Endothelial cell of umbilical vein (primary cell): ENCODE measurements around the gene MTM1. TPM values are rescaled to one million over a fixed set of nuclear protein-coding genes. Genes with fewer than 3 reads are reported as not detected.
A peak's percentile ranks its signal among the peaks of the same experiment; 100 is the strongest.

ENCODE experiments used
- BruUV-seq: library from RNA; stranded (reverse); fragments of 400-500 nt; replicated peaks from 2 replicates; lab custom pipeline; 2021; lab: Mats Ljungman, UMichigan
- CTCF ChIA-PET: fragments of 300-600, 350-600 bp; sonication (Branson Sonifier 250); formaldehyde crosslinking; loops from one replicate; lab custom pipeline; 2021; ENCODE audit warnings: antibody characterized with exemption, inconsistent platforms; lab: Charles Lee
- POLR2A ChIA-PET: fragments of 300-600, 350-600 bp; sonication (Branson Sonifier 250); formaldehyde crosslinking; loops from one replicate; lab custom pipeline; 2021; ENCODE audit warnings: antibody characterized with exemption, inconsistent platforms; lab: Charles Lee
- DNase-seq: peaks from one replicate; pipeline ENCODE4 v3.0.0-alpha.2; 2011; ENCODE audit warnings: low read depth, low spot score
- FAIRE-seq: peaks from 2 replicates; lab custom pipeline; 2011; peaks lifted over from hg19 to GRCh38; lab: Jason Lieb, UNC
- H2AFZ ChIP-seq: 2 replicates; pipeline ENCODE4 v1.6.0; 2012; ENCODE audit warnings: low read depth, low read length, control low read depth, inconsistent platforms
- H3K27ac ChIP-seq: 2 replicates; pipeline ENCODE4 v1.5.1; 2011; ENCODE audit warnings: low read depth, mild to moderate bottlenecking, control low read depth, low read length, moderate library complexity; ENCODE audit not compliant: insufficient read depth
- H3K27me3 ChIP-seq, 2 experiments: 2 replicates each; pipeline versions ENCODE4 v1.6.0 to v1.6.1; 2011; ENCODE audit warnings: low read length in 2 of 2, mixed read lengths in 1 of 2; ENCODE audit not compliant: control insufficient read depth in 2 of 2, insufficient read depth in 2 of 2
- H3K36me3 ChIP-seq, 2 experiments: 2 replicates in 1 of 2; 3 replicates in 1 of 2; pipeline ENCODE4 v1.5.1; 2011; ENCODE audit warnings: low read length in 2 of 2, mild to moderate bottlenecking in 1 of 2, moderate library complexity in 1 of 2; ENCODE audit not compliant: control insufficient read depth in 2 of 2, insufficient read depth in 2 of 2; ENCODE audit errors: extremely low read depth in 1 of 2
- H3K4me1 ChIP-seq: 3 replicates; pipeline ENCODE4 v1.5.1; 2011; ENCODE audit warnings: mild to moderate bottlenecking, low read length; ENCODE audit not compliant: control insufficient read depth, insufficient read depth; ENCODE audit errors: extremely low read depth
- H3K4me2 ChIP-seq: 2 replicates; pipeline ENCODE4 v1.6.1; 2011; ENCODE audit warnings: low read length, control low read depth, mixed read lengths; ENCODE audit not compliant: insufficient read depth
- H3K4me3 ChIP-seq, 3 experiments: fragments of 200-600 bp in 1 of 3; sonication (generic), shearing (Covaris generic) in 1 of 3; replicated peaks in 1 of 3; 2 replicates each; pipeline ENCODE4 v1.5.1; 2011 to 2016; ENCODE audit warnings: control low read depth in 3 of 3, low read length in 3 of 3, mild to moderate bottlenecking in 2 of 3, inconsistent platforms in 1 of 3, low read depth in 1 of 3, moderate library complexity in 1 of 3; ENCODE audit not compliant: insufficient read depth in 1 of 3
- H3K79me2 ChIP-seq: 2 replicates; pipeline ENCODE4 v1.6.0; 2012; ENCODE audit warnings: low read length, inconsistent platforms; ENCODE audit not compliant: control insufficient read depth, insufficient read depth
- H3K9ac ChIP-seq: replicated peaks from 2 replicates; pipeline ENCODE3; 2011; ENCODE audit warnings: low read length, control low read depth; ENCODE audit not compliant: insufficient read depth; ENCODE audit errors: extremely low read depth
- H3K9me1 ChIP-seq: replicated peaks from 3 replicates; pipeline ENCODE4 v1.6.0; 2011; ENCODE audit warnings: mild to moderate bottlenecking, low read length; ENCODE audit not compliant: control insufficient read depth, insufficient read depth; ENCODE audit errors: extremely low read depth
- H3K9me3 ChIP-seq: replicated peaks from 2 replicates; pipeline ENCODE4 v1.5.1; 2012; ENCODE audit warnings: low read length, inconsistent platforms; ENCODE audit not compliant: control insufficient read depth, insufficient read depth
- H4K20me1 ChIP-seq: replicated peaks from 2 replicates; pipeline ENCODE3; 2011; ENCODE audit warnings: mild to moderate bottlenecking, low read length; ENCODE audit not compliant: control insufficient read depth, insufficient read depth; ENCODE audit errors: extremely low read depth
- CTCF ChIP-seq, 2 donors: IDR thresholded peaks; 1 replicate in 1 of 2; 2 replicates in 1 of 2; pipeline ENCODE4 v1.5.1; 2011; ENCODE audit warnings: low read length in 2 of 2, mild to moderate bottlenecking in 2 of 2, moderate library complexity in 2 of 2, control low read depth in 1 of 2, inconsistent platforms in 1 of 2, low read depth in 1 of 2; ENCODE audit not compliant: insufficient read depth in 1 of 2; ENCODE audit errors: extremely low read depth in 1 of 2
- EZH2 ChIP-seq: IDR thresholded peaks from 2 replicates; pipeline ENCODE4 v1.6.1; 2012; ENCODE audit warnings: borderline replicate concordance, low read depth, mild to moderate bottlenecking, moderate library complexity, low read length, inconsistent platforms; ENCODE audit not compliant: severe bottlenecking
- FOS ChIP-seq: IDR thresholded peaks from 2 replicates; pipeline ENCODE4 v1.6.1; 2011; ENCODE audit warnings: mild to moderate bottlenecking, low read length, moderate library complexity, borderline replicate concordance; ENCODE audit not compliant: insufficient read depth
- GATA2 ChIP-seq: IDR thresholded peaks from 2 replicates; pipeline ENCODE4 v1.7.0; 2011; ENCODE audit warnings: low read depth, mild to moderate bottlenecking, moderate library complexity, mixed read lengths, low read length; ENCODE audit not compliant: insufficient read length, insufficient read depth
- JUN ChIP-seq: IDR thresholded peaks from 2 replicates; pipeline ENCODE4 v1.6.1; 2011; ENCODE audit warnings: borderline replicate concordance, low read depth; ENCODE audit not compliant: insufficient read length, insufficient read depth
- MAX ChIP-seq: IDR thresholded peaks from 2 replicates; pipeline ENCODE4 v1.6.1; 2011; ENCODE audit not compliant: insufficient read depth, insufficient read length
- MYC ChIP-seq: IDR thresholded peaks from one replicate; pipeline ENCODE4 v1.6.1; 2011; ENCODE audit warnings: mild to moderate bottlenecking, low read depth, low read length
- POLR2A ChIP-seq: IDR thresholded peaks from 2 replicates; pipeline ENCODE4 v1.6.1; 2012; ENCODE audit warnings: low read depth, mild to moderate bottlenecking, control low read depth, low read length
- POLR2AphosphoS5 ChIP-seq: IDR thresholded peaks from 2 replicates; pipeline ENCODE4 v1.6.1; 2012; ENCODE audit warnings: low read depth, mild to moderate bottlenecking, control low read depth, low read length, moderate library complexity; ENCODE audit not compliant: insufficient read depth
- dilution Hi-C: fragments of 300-500 bp; cut with MboI; formaldehyde crosslinking; loops from one replicate; pipeline ENCODE4 v1.15.0; 2019; ENCODE audit warnings: low sequenced_read_pairs; ENCODE audit not compliant: extremely low pct_ligation_motif_present
- intact Hi-C: fragments of 100-400 bp; cut with micrococcal nuclease; formaldehyde crosslinking; loops from one replicate; pipeline ENCODE4 v1.10.0; 2022
- polyA plus RNA-seq, 4 experiments: library from polyadenylated mRNA; depleted of rRNA in 3 of 4; stranded (reverse) in 3 of 4; unstranded in 1 of 4; fragments of >200 nt; gene quantifications; 2 replicates each; pipeline versions ENCODE4 v1.2.1 to v1.2.3, GENCODE V29; 2011 to 2012; ENCODE audit warnings: missing spikeins in 1 of 4
- total RNA-seq: library from RNA; stranded (reverse); gene quantifications from 2 replicates; pipeline ENCODE4 v1.2.3, GENCODE V29; 2021

The MTM1 gene
- total and polyA plus RNA-seq, 2 donors (not counting 3 experiments of a cell fraction or from before 2014, with no cell fraction given) = 2.4 to 13.2 TPM

GRCh38 chrX:150570512-150570911 is 2.1 kb downstream of the MTM1 start:
- intact Hi-C loops = no loop called here
- no peaks in the 10 kb centered on the region for H3K9me3 ChIP-seq
- ChIA-PET POLR2A (no interaction called here), CTCF (interaction anchor here (2.6 kb wide), 1 partner anchor 17 kb away, joined by 9 read pairs; no protein-coding TSS in a partner anchor)
- TF ChIP-seq GATA2 = no peak
- no peak for TF ChIP-seq POLR2A
- TF ChIP-seq FOS = no peak
- TF ChIP-seq MYC = no peak
- no peak for TF ChIP-seq MAX
- no peak for TF ChIP-seq CTCF (IDR thresholded peaks at IDR 0.05; ENCODE audit: extremely low read depth in 1 of 2, insufficient read depth in 1 of 2, low read depth in 1 of 2, low read length in 2 of 2)
- TF ChIP-seq JUN = no peak
- TF ChIP-seq POLR2AphosphoS5 = no peak
- TF ChIP-seq EZH2 = no peak
- DNase-seq (peak; percentile 6), FAIRE-seq (peak; percentile 74)
- no peaks in the 10 kb centered on the region for H3K9me1 ChIP-seq
- no peak overlapping the region for H3K27ac ChIP-seq
- H3K79me2 ChIP-seq = peaks cover 2% of the 10 kb centered on the region
- no peak overlapping the region for H2AFZ ChIP-seq
- no peak overlapping the region for H3K9ac ChIP-seq
- H3K4me2 ChIP-seq = peak overlapping the region; percentile 30
- H3K4me3 ChIP-seq = no peak overlapping the region
- no TSS peak for BruUV-seq
- dilution Hi-C loops = no loop called here
- no peaks in the 10 kb centered on the region for H3K27me3 ChIP-seq
- no peaks in the 10 kb centered on the region for H4K20me1 ChIP-seq
- peaks cover 11% of the 10 kb centered on the region for H3K4me1 ChIP-seq
- no peaks in the 10 kb centered on the region for H3K36me3 ChIP-seq
